Measurements from ENCODE around the gene GRIN2B. TPM values are rescaled to one million over a fixed set of nuclear protein-coding genes. Genes with fewer than 3 reads are reported as not detected.

The GRIN2B gene
- total and polyA plus RNA-seq, 2 donors (not counting 3 experiments of a cell fraction or from before 2014, with no cell fraction given) = not detected

DNA sequence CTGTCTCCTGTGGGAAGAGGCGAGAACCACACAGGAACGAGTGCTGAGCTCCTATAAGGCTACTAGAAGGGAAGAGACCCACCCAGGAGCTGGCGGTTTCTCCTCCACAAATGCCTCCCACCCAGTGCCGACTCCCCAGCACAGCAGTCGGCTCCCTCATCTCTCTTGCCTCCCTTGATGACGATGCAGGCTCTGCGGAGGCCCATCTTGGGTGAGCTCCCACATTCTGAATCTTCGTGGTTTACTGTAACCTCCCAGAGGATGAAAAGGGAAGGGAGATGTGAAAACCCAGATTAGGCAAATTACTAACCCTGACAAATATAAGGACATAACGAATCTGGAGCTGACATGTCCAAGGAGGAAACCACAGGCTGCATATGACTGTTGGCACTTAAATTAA lies 23.8 kb downstream of the GRIN2B start:
- ChIA-PET CTCF (no interaction called here), POLR2A (no interaction called here)

More for the DNA sequence above, 23.8 kb downstream of the GRIN2B start:
- no peaks in the 10 kb centered on the region for H4K20me1 ChIP-seq (replicated peaks; ENCODE audit: control insufficient read depth, extremely low read depth, insufficient read depth, low read length)
- no peaks in the 10 kb centered on the region for H3K9me1 ChIP-seq (replicated peaks; ENCODE audit: control insufficient read depth, extremely low read depth, insufficient read depth, low read length)
- TF ChIP-seq, protein P1, sequence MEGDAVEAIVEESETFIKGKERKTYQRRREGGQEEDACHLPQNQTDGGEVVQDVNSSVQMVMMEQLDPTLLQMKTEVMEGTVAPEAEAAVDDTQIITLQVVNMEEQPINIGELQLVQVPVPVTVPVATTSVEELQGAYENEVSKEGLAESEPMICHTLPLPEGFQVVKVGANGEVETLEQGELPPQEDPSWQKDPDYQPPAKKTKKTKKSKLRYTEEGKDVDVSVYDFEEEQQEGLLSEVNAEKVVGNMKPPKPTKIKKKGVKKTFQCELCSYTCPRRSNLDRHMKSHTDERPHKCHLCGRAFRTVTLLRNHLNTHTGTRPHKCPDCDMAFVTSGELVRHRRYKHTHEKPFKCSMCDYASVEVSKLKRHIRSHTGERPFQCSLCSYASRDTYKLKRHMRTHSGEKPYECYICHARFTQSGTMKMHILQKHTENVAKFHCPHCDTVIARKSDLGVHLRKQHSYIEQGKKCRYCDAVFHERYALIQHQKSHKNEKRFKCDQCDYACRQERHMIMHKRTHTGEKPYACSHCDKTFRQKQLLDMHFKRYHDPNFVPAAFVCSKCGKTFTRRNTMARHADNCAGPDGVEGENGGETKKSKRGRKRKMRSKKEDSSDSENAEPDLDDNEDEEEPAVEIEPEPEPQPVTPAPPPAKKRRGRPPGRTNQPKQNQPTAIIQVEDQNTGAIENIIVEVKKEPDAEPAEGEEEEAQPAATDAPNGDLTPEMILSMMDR (IDR thresholded peaks at IDR 0.05; ENCODE audit: extremely low read depth in 1 of 2, insufficient read depth in 1 of 2, low read depth in 1 of 2, low read length in 2 of 2) = no peak
- no peak for TF ChIP-seq MYC (IDR thresholded peaks at IDR 0.05; ENCODE audit: low read depth, low read length)
- TF ChIP-seq EZH2 (IDR thresholded peaks at IDR 0.05; ENCODE audit: borderline replicate concordance, low read depth, low read length, severe bottlenecking) = no peak
- TF ChIP-seq GATA2 (IDR thresholded peaks at IDR 0.05; ENCODE audit: insufficient read depth, insufficient read length, low read depth, low read length) = no peak
- TF ChIP-seq POLR2AphosphoS5 (IDR thresholded peaks at IDR 0.05; ENCODE audit: insufficient read depth, low read depth, low read length) = no peak
- no peak for TF ChIP-seq JUN (IDR thresholded peaks at IDR 0.05; ENCODE audit: borderline replicate concordance, insufficient read depth, insufficient read length, low read depth)
- TF ChIP-seq, protein P2, sequence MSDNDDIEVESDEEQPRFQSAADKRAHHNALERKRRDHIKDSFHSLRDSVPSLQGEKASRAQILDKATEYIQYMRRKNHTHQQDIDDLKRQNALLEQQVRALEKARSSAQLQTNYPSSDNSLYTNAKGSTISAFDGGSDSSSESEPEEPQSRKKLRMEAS (IDR thresholded peaks at IDR 0.05; ENCODE audit: insufficient read depth, insufficient read length) = no peak
- no peak for TF ChIP-seq FOS (IDR thresholded peaks at IDR 0.05; ENCODE audit: borderline replicate concordance, insufficient read depth, low read length)
- TF ChIP-seq POLR2A (IDR thresholded peaks at IDR 0.05; ENCODE audit: low read depth, low read length) = no peak
- no peak overlapping the region for H3K27ac ChIP-seq (ENCODE audit: insufficient read depth, low read depth, low read length)
- no peaks in the 10 kb centered on the region for H3K79me2 ChIP-seq (ENCODE audit: control insufficient read depth, insufficient read depth, low read length)
- no peaks in the 10 kb centered on the region for H3K9me3 ChIP-seq (replicated peaks; ENCODE audit: control insufficient read depth, insufficient read depth, low read length)
- BruUV-seq (replicated peaks) = no TSS peak
- H3K4me3 ChIP-seq (replicated peaks in 1 of 3; ENCODE audit: insufficient read depth in 1 of 3, low read depth in 1 of 3, low read length in 3 of 3) = no peak overlapping the region
- H3K27me3 ChIP-seq (ENCODE audit: control insufficient read depth in 2 of 2, insufficient read depth in 2 of 2, low read length in 2 of 2) = no peaks in the 10 kb centered on the region
- FAIRE-seq = no peak
- no peak overlapping the region for H3K9ac ChIP-seq (replicated peaks; ENCODE audit: extremely low read depth, insufficient read depth, low read length)
- no peaks in the 10 kb centered on the region for H3K36me3 ChIP-seq (ENCODE audit: control insufficient read depth in 2 of 2, extremely low read depth in 1 of 2, insufficient read depth in 2 of 2, low read length in 2 of 2)
- no peak overlapping the region for H3K4me2 ChIP-seq (ENCODE audit: insufficient read depth, low read length)
- no peaks in the 10 kb centered on the region for H3K4me1 ChIP-seq (ENCODE audit: control insufficient read depth, extremely low read depth, insufficient read depth, low read length)
- dilution Hi-C loops (cut with MboI; ENCODE audit: extremely low pct_ligation_motif_present, low sequenced_read_pairs) (no loop called here), intact Hi-C loops (cut with micrococcal nuclease) (no loop called here)
- DNase-seq (ENCODE audit: low read depth, low spot score) = no peak
- no peak overlapping the region for H2AFZ ChIP-seq (ENCODE audit: low read depth, low read length)
